GM12878 (cell line): ENCODE results near the gene CR1. TPM values are rescaled to one million over a fixed set of nuclear protein-coding genes. Genes with fewer than 3 reads are reported as not detected.
"Not testable (repeated sequence)": the region's sequence is repeated elsewhere in the genome, so short reads cannot be mapped to it uniquely, and the experiment has no call there.

Experiments used
- ATAC-seq: fragments of 200-7000 bp; cut with Tn5 transposase; 3 replicates; pipeline ENCODE4 v1.9.1; 2020; ENCODE audit warnings: mild to moderate bottlenecking, moderate library complexity
- BruUV-seq: library from RNA; stranded (reverse); fragments of 400-500 nt; replicated peaks from 2 replicates; lab custom pipeline; 2021; lab: Mats Ljungman, UMichigan
- CTCF ChIA-PET: fragments of 300-600 bp; sonication (Branson Sonifier 250); formaldehyde crosslinking; extraction: SDS; loops from one replicate; lab custom pipeline; 2021; ENCODE audit warnings: inconsistent platforms; lab: Yijun Ruan, JAX
- POLR2A ChIA-PET: fragments of 350-600 bp; formaldehyde crosslinking; extraction: SDS; loops from one replicate; lab custom pipeline; 2021; ENCODE audit warnings: inconsistent platforms; lab: Charles Lee
- RAD21 ChIA-PET: fragments of 300-600 bp; sonication (Branson Sonifier 250); formaldehyde crosslinking; loops from one replicate; lab custom pipeline; 2023; ENCODE audit warnings: antibody characterized with exemption; ENCODE audit not compliant: unreplicated experiment; lab: Charles Lee
- SMC1A ChIA-PET: fragments of 300-600 bp; sonication (Branson Sonifier 250); formaldehyde crosslinking; loops from one replicate; lab custom pipeline; 2023; ENCODE audit not compliant: unreplicated experiment, uncharacterized antibody; lab: Charles Lee
- DNase-seq: peaks from one replicate; pipeline ENCODE4 v3.0.0-alpha.2; 2011; ENCODE audit warnings: low read depth, low spot score
- FAIRE-seq: peaks from 3 replicates; lab custom pipeline; 2011; peaks lifted over from hg19 to GRCh38; lab: Jason Lieb, UNC
- H2AFZ ChIP-seq: 2 replicates; pipeline ENCODE4 v1.6.0; 2011; ENCODE audit warnings: low read depth, low read length, control low read depth; ENCODE audit not compliant: control insufficient read depth
- H3K27ac ChIP-seq: 2 replicates; pipeline ENCODE4 v1.5.1; 2011; ENCODE audit warnings: control low read depth; ENCODE audit not compliant: control insufficient read depth, insufficient read depth
- H3K27me3 ChIP-seq, 2 experiments: replicated peaks in 1 of 2; 2 replicates each; pipeline versions ENCODE4 v1.6.0 to v1.6.1; 2011; ENCODE audit warnings: low read length in 1 of 2; ENCODE audit not compliant: control insufficient read depth in 2 of 2, insufficient read depth in 2 of 2
- H3K36me3 ChIP-seq, 2 experiments: 2 replicates each; pipeline ENCODE4 v1.5.1; 2011; ENCODE audit warnings: low read length in 1 of 2; ENCODE audit not compliant: control insufficient read depth in 2 of 2, insufficient read depth in 2 of 2
- H3K4me1 ChIP-seq: 2 replicates; pipeline ENCODE4 v1.6.1; 2011; ENCODE audit warnings: mild to moderate bottlenecking, low read length, moderate library complexity, mixed read lengths; ENCODE audit not compliant: control insufficient read depth, insufficient read depth
- H3K4me2 ChIP-seq: 2 replicates; pipeline ENCODE4 v1.6.0; 2011; ENCODE audit warnings: control low read depth; ENCODE audit not compliant: control insufficient read depth, insufficient read depth
- H3K4me3 ChIP-seq: fragments of 200-600 bp; sonication (generic); 2 replicates; pipeline ENCODE4 v1.5.1; 2016
- H3K79me2 ChIP-seq: 2 replicates; pipeline ENCODE4 v1.6.0; 2011; ENCODE audit warnings: low read length; ENCODE audit not compliant: control insufficient read depth, insufficient read depth
- H3K9ac ChIP-seq: 2 replicates; pipeline ENCODE4 v1.8.0; 2011; ENCODE audit warnings: low read length, control low read depth, mixed read lengths; ENCODE audit not compliant: control insufficient read depth, insufficient read depth
- H3K9me3 ChIP-seq: replicated peaks from 3 replicates; pipeline ENCODE4 v1.5.1; 2011; ENCODE audit warnings: mild to moderate bottlenecking, low read length; ENCODE audit not compliant: control insufficient read depth, insufficient read depth
- H4K20me1 ChIP-seq: 2 replicates; pipeline ENCODE4 v1.6.0; 2011; ENCODE audit not compliant: control insufficient read depth, insufficient read depth
- ATF3 ChIP-seq: IDR thresholded peaks from 2 replicates; pipeline ENCODE4 v1.6.1; 2011; ENCODE audit warnings: low read depth, mild to moderate bottlenecking, low read length, moderate library complexity, borderline replicate concordance; ENCODE audit errors: extremely low read depth
- BHLHE40 ChIP-seq, 2 experiments: fragments of 450-650 bp in 1 of 2; IDR thresholded peaks; 2 replicates each; pipeline ENCODE4 v1.6.1; 2011 to 2017; ENCODE audit warnings: low read depth in 2 of 2, borderline replicate concordance in 1 of 2, improper control_type of control experiment in 1 of 2, low read length in 1 of 2, mild to moderate bottlenecking in 1 of 2
- E2F8 ChIP-seq: fragments of 450-650 bp; IDR thresholded peaks from 2 replicates; pipeline ENCODE4 v1.6.1; 2018; ENCODE audit warnings: mild to moderate bottlenecking, low read depth, moderate library complexity; ENCODE audit not compliant: partially characterized antibody
- GABPA ChIP-seq: IDR thresholded peaks from 2 replicates; pipeline ENCODE4 v1.6.1; 2014; ENCODE audit warnings: antibody characterized with exemption, low read depth, mild to moderate bottlenecking, inconsistent platforms
- JUND ChIP-seq: IDR thresholded peaks from 2 replicates; pipeline ENCODE4 v1.6.1; 2012; ENCODE audit warnings: low read depth, mild to moderate bottlenecking, low read length, improper control_type of control experiment, moderate library complexity
- POLR2A ChIP-seq: IDR thresholded peaks from 2 replicates; pipeline ENCODE4 v1.6.1; 2011; ENCODE audit warnings: low read depth, mild to moderate bottlenecking, low read length
- SIX5 ChIP-seq: IDR thresholded peaks from 2 replicates; pipeline ENCODE4 v1.6.1; 2011; ENCODE audit warnings: mild to moderate bottlenecking, low read depth, low read length, moderate library complexity; ENCODE audit not compliant: severe bottlenecking
- SMARCA5 ChIP-seq: fragments of 450-650 bp; IDR thresholded peaks from 2 replicates; pipeline ENCODE4 v1.6.1; 2017; ENCODE audit warnings: mild to moderate bottlenecking
- WGBS: methylation state at CpG from one replicate; pipeline ENCODE4 v1.1.6; 2016; ENCODE audit warnings: low lambda C conversion rate; ENCODE audit not compliant: insufficient replicate concordance, insufficient coverage; ENCODE audit errors: missing lambda C conversion rate; 5-methylcytosine and 5-hydroxymethylcytosine counted together
- in situ Hi-C: fragments of 300-500 bp; cut with MboI; formaldehyde crosslinking; loops from 9 replicates; pipeline ENCODE4 v1.14.3; 2018; ENCODE audit warnings: mixed read lengths
- intact Hi-C: fragments of 100-400 bp; cut with micrococcal nuclease; formaldehyde crosslinking; loops from one replicate; pipeline ENCODE4 v1.14.2; 2022; ENCODE audit not compliant: unreplicated experiment
- polyA plus RNA-seq, 11 experiments: library from polyadenylated mRNA; depleted of rRNA in 4 of 11; unstranded in 6 of 11; stranded (reverse) in 5 of 11; fragments of >200 nt; fragmentation: Nextera tagmentation in 4 of 11; fragmentation: Illumina TruSeq in 1 of 11; extraction: Ambion mirVana in 4 of 11; extraction: Trizol in 1 of 11; gene quantifications; 1 replicate in 1 of 11; 2 replicates in 10 of 11; pipeline versions ENCODE4 v1.2.1 to v1.2.3, GENCODE V29; 2011 to 2016; ENCODE audit warnings: inconsistent platforms in 2 of 11, missing spikeins in 2 of 11, low read depth in 1 of 11
- total RNA-seq, 4 experiments: library from RNA; depleted of rRNA in 3 of 4; stranded (reverse); fragments of >200 nt in 3 of 4; fragmentation: Illumina TruSeq in 1 of 4; extraction: Trizol in 1 of 4; gene quantifications; 2 replicates each; pipeline versions ENCODE4 v1.2.1 to v1.2.3, GENCODE V29; 2013 to 2021

The CR1 gene
- total and polyA plus RNA-seq, 10 of the 15 experiments (the other 5 are each of a cell fraction or from before 2014, with no cell fraction given): 0.30 to 8.0 (median 4.3) TPM

GRCh38 chr1:207581496-207582153, 85.7 kb downstream of the CR1 start:
- no peaks in the 10 kb centered on the region; the same call in 1 of the 2 replicates for H4K20me1 ChIP-seq
- ATAC-seq (no peak), FAIRE-seq (no peak), DNase-seq (no peak)
- intact Hi-C loops (no loop called here), in situ Hi-C loops (no loop called here)
- no peaks in the 10 kb centered on the region for H3K27me3 ChIP-seq
- H3K4me3 ChIP-seq: no peak overlapping the region
- POLR2A ChIA-PET: no interaction called here
- BruUV-seq: no TSS peak
- H3K9me3 ChIP-seq: no peaks in the 10 kb centered on the region
- H3K4me2 ChIP-seq: no peak overlapping the region
- H3K79me2 ChIP-seq: no peaks in the 10 kb centered on the region
- TF ChIP-seq SMARCA5: no peak
- TF ChIP-seq POLR2A: no peak
- TF ChIP-seq JUND: no peak
- no peak for TF ChIP-seq SIX5
- no peak for TF ChIP-seq GABPA
- TF ChIP-seq E2F8: no peak
- no peak for TF ChIP-seq ATF3
- TF ChIP-seq BHLHE40 (IDR thresholded peaks at IDR 0.05; ENCODE audit: borderline replicate concordance in 1 of 2, low read depth in 2 of 2, low read length in 1 of 2): no peak
- RAD21 ChIA-PET: no interaction called here
- no peaks in the 10 kb centered on the region for H3K36me3 ChIP-seq
- SMC1A ChIA-PET: interaction anchor here (1.3 kb wide), 1 partner anchor 91 kb away, joined by 3 read pairs; no protein-coding TSS in a partner anchor
- H3K9ac ChIP-seq: no peak overlapping the region
- no peak overlapping the region for H3K27ac ChIP-seq
- H2AFZ ChIP-seq: no peak overlapping the region
- WGBS: 85% methylated on average over 8 of the region's 8 CpGs
- CTCF ChIA-PET: interaction anchor here (1.1 to 4.4 kb wide), 2 partner anchors 117 to 215 kb away, joined by 3 to 25 read pairs; no protein-coding TSS in a partner anchor
- H3K4me1 ChIP-seq: no peaks in the 10 kb centered on the region

- intact Hi-C loops, H4K20me1 ChIP-seq, H3K4me1 ChIP-seq, DNase-seq, FAIRE-seq, H3K79me2 ChIP-seq, H3K27ac ChIP-seq, POLR2A ChIA-PET, H2AFZ ChIP-seq, H3K9ac ChIP-seq, H3K4me3 ChIP-seq, RAD21 ChIA-PET, ATAC-seq, H3K4me2 ChIP-seq, in situ Hi-C loops, H3K9me3 ChIP-seq, H3K36me3 ChIP-seq, SMC1A ChIA-PET, H3K27me3 ChIP-seq, BruUV-seq, CTCF ChIA-PET: not testable (repeated sequence)
- WGBS: 79% methylated on average over 4 of the region's 4 CpGs
These were observed 93.5 kb downstream of the CR1 start for GRCh38 chr1:207589506-207589905.
